IMR-90 (cell line): ENCODE results near the gene PM20D1. TPM values are rescaled to one million over a fixed set of nuclear protein-coding genes. Genes with fewer than 3 reads are reported as not detected.

Experiments used
- ATAC-seq: fragments of 200-7000 bp; cut with Tn5 transposase; 2 replicates; pipeline ENCODE4 v1.9.1; 2020; ENCODE audit warnings: low read depth, mild to moderate bottlenecking, moderate library complexity
- BruUV-seq: library from RNA; stranded (reverse); fragments of 400-500 nt; replicated peaks from 2 replicates; lab custom pipeline; 2021; lab: Mats Ljungman, UMichigan
- CTCF ChIA-PET: fragments of 300-600 bp; formaldehyde crosslinking; extraction: SDS; loops from one replicate; lab custom pipeline; 2021; ENCODE audit warnings: antibody characterized with exemption; lab: Yijun Ruan, JAX
- POLR2A ChIA-PET: fragments of 300-600 bp; sonication (Branson Sonifier 250); formaldehyde crosslinking; loops from one replicate; lab custom pipeline; 2022; ENCODE audit warnings: antibody characterized with exemption; ENCODE audit not compliant: unreplicated experiment; lab: Charles Lee
- DNase-seq: peaks from one replicate; pipeline ENCODE4 v3.0.0; 2013
- H2AFZ ChIP-seq: replicated peaks from 2 replicates; pipeline ENCODE3; 2013; ENCODE audit warnings: low read length, mild to moderate bottlenecking; ENCODE audit not compliant: poor library complexity
- H2AK5ac ChIP-seq: 2 replicates; pipeline ENCODE4 v1.6.1; 2013; ENCODE audit warnings: low read depth, low read length, inconsistent platforms
- H2AK9ac ChIP-seq: replicated peaks from 2 replicates; pipeline ENCODE3; 2013; ENCODE audit warnings: mild to moderate bottlenecking, low read depth, low read length, moderate library complexity; ENCODE audit not compliant: poor library complexity
- H2BK120ac ChIP-seq: 2 replicates; pipeline ENCODE4 v1.6.1; 2013; ENCODE audit warnings: low read depth, low read length, inconsistent platforms
- H2BK15ac ChIP-seq: 3 replicates; pipeline ENCODE4 v1.6.1; 2013; ENCODE audit warnings: low read depth, low read length, inconsistent platforms
- H2BK20ac ChIP-seq: 2 replicates; pipeline ENCODE4 v1.6.1; 2013; ENCODE audit warnings: low read depth, mild to moderate bottlenecking, inconsistent platforms, low read length, moderate library complexity
- H2BK5ac ChIP-seq: 2 replicates; pipeline ENCODE4 v1.6.1; 2013; ENCODE audit warnings: mild to moderate bottlenecking, low read depth, low read length, inconsistent platforms; ENCODE audit not compliant: poor library complexity, severe bottlenecking
- H3K14ac ChIP-seq: replicated peaks from 2 replicates; pipeline ENCODE4 v1.6.1; 2013; ENCODE audit warnings: low read depth, low read length, inconsistent platforms
- H3K18ac ChIP-seq: 2 replicates; pipeline ENCODE4 v1.6.1; 2013; ENCODE audit warnings: low read depth, low read length, control low read depth
- H3K23ac ChIP-seq: 2 replicates; pipeline ENCODE4 v1.6.1; 2013; ENCODE audit warnings: low read depth, low read length, inconsistent platforms
- H3K27ac ChIP-seq: 2 replicates; pipeline ENCODE4 v1.5.1; 2013; ENCODE audit warnings: mild to moderate bottlenecking, control low read depth, low read length; ENCODE audit not compliant: insufficient read depth
- H3K27me3 ChIP-seq: 2 replicates; pipeline ENCODE4 v1.6.1; 2013; ENCODE audit warnings: low read length; ENCODE audit not compliant: control insufficient read depth, insufficient read depth
- H3K36me3 ChIP-seq: 2 replicates; pipeline ENCODE4 v1.6.1; 2013; ENCODE audit warnings: low read length, mixed read lengths; ENCODE audit not compliant: control insufficient read depth, insufficient read depth
- H3K4ac ChIP-seq: 2 replicates; pipeline ENCODE4 v1.6.1; 2013; ENCODE audit warnings: low read depth, low read length, inconsistent platforms
- H3K4me1 ChIP-seq: 2 replicates; pipeline ENCODE4 v1.6.1; 2013; ENCODE audit warnings: low read length, mixed read lengths; ENCODE audit not compliant: control insufficient read depth, insufficient read depth
- H3K4me2 ChIP-seq: 2 replicates; pipeline ENCODE4 v1.6.1; 2013; ENCODE audit warnings: low read depth, mild to moderate bottlenecking, control low read depth, low read length, moderate library complexity
- H3K4me3 ChIP-seq: 2 replicates; pipeline ENCODE4 v1.5.1; 2013; ENCODE audit warnings: low read depth, mild to moderate bottlenecking, control low read depth, low read length, moderate library complexity; ENCODE audit not compliant: insufficient read depth
- H3K56ac ChIP-seq: 2 replicates; pipeline ENCODE4 v1.6.1; 2013; ENCODE audit warnings: low read length, inconsistent platforms; ENCODE audit not compliant: insufficient read depth; ENCODE audit errors: extremely low read depth
- H3K79me1 ChIP-seq, 2 experiments: 2 replicates each; pipeline ENCODE4 v1.6.1; 2013; ENCODE audit warnings: low read length in 2 of 2, inconsistent platforms in 1 of 2, low read depth in 1 of 2
- H3K9ac ChIP-seq: 2 replicates; pipeline ENCODE4 v1.6.1; 2013; ENCODE audit warnings: low read depth, low read length, control low read depth
- H3K9me1 ChIP-seq: 2 replicates; pipeline ENCODE4 v1.6.1; 2013; ENCODE audit warnings: low read length, inconsistent platforms; ENCODE audit not compliant: insufficient read depth
- H3K9me3 ChIP-seq: 2 replicates; pipeline ENCODE4 v1.6.1; 2013; ENCODE audit warnings: low read length; ENCODE audit not compliant: control insufficient read depth, insufficient read depth
- H4K20me1 ChIP-seq: 2 replicates; pipeline ENCODE4 v1.6.1; 2013; ENCODE audit warnings: low read length, inconsistent platforms; ENCODE audit not compliant: insufficient read depth
- H4K5ac ChIP-seq: 2 replicates; pipeline ENCODE4 v1.6.1; 2013; ENCODE audit warnings: mild to moderate bottlenecking, low read depth, low read length, control low read depth
- H4K8ac ChIP-seq, 2 experiments: 2 replicates each; pipeline ENCODE4 v1.6.1; 2013; ENCODE audit warnings: low read depth in 2 of 2, low read length in 2 of 2, control low read depth in 1 of 2, inconsistent platforms in 1 of 2
- H4K91ac ChIP-seq: 2 replicates; pipeline ENCODE4 v1.6.1; 2013; ENCODE audit warnings: low read depth, low read length, inconsistent platforms; ENCODE audit not compliant: insufficient read depth
- BHLHE40 ChIP-seq: fragments of 150-350 bp; IDR thresholded peaks from 2 replicates; pipeline ENCODE4 v1.6.1; 2016; ENCODE audit warnings: mild to moderate bottlenecking, low read depth, low read length
- CEBPB ChIP-seq: IDR thresholded peaks from 2 replicates; pipeline ENCODE4 v1.6.1; 2012; ENCODE audit warnings: low read depth, low read length, improper control_type of control experiment
- CHD1 ChIP-seq: IDR thresholded peaks from 2 replicates; pipeline ENCODE4 v1.6.1; 2012; ENCODE audit warnings: low read depth, low read length, improper control_type of control experiment
- CTCF ChIP-seq: conservative IDR thresholded peaks from 2 replicates; pipeline ENCODE4 v1.5.1; 2012; ENCODE audit warnings: mild to moderate bottlenecking, low read depth, low read length, improper control_type of control experiment
- ELK1 ChIP-seq: fragments of 150-350 bp; IDR thresholded peaks from 2 replicates; pipeline ENCODE4 v1.6.1; 2016; ENCODE audit warnings: low read depth, mild to moderate bottlenecking, low read length, moderate library complexity, borderline replicate concordance
- FOS ChIP-seq: fragments of 150-350 bp; IDR thresholded peaks from 2 replicates; pipeline ENCODE4 v1.6.1; 2016; ENCODE audit warnings: low read depth, low read length
- MAFK ChIP-seq: IDR thresholded peaks from 2 replicates; pipeline ENCODE4 v1.6.1; 2012; ENCODE audit warnings: low read depth, low read length, improper control_type of control experiment
- MAZ ChIP-seq: IDR thresholded peaks from 2 replicates; pipeline ENCODE4 v1.6.1; 2012; ENCODE audit warnings: low read depth, mild to moderate bottlenecking, low read length, improper control_type of control experiment, moderate library complexity, borderline replicate concordance
- MXI1 ChIP-seq: IDR thresholded peaks from 2 replicates; pipeline ENCODE4 v1.6.1; 2012; ENCODE audit warnings: low read depth, mild to moderate bottlenecking, low read length, moderate library complexity, borderline replicate concordance
- NFE2L2 ChIP-seq: fragments of 150-350 bp; IDR thresholded peaks from 2 replicates; pipeline ENCODE4 v1.6.1; 2016; ENCODE audit warnings: low read depth, mild to moderate bottlenecking, low read length
- POLR2A ChIP-seq: IDR thresholded peaks from 2 replicates; pipeline ENCODE4 v1.6.1; 2012; ENCODE audit warnings: mild to moderate bottlenecking, low read depth, low read length
- RAD21 ChIP-seq: IDR thresholded peaks from 2 replicates; pipeline ENCODE4 v1.6.1; 2012; ENCODE audit warnings: low read length, improper control_type of control experiment
- RCOR1 ChIP-seq: IDR thresholded peaks from 2 replicates; pipeline ENCODE4 v1.6.1; 2012; ENCODE audit warnings: mild to moderate bottlenecking, low read length, improper control_type of control experiment; ENCODE audit not compliant: insufficient replicate concordance
- RFX5 ChIP-seq: IDR thresholded peaks from 2 replicates; pipeline ENCODE4 v1.8.0; 2012; ENCODE audit warnings: low read depth, mild to moderate bottlenecking, low read length, moderate library complexity
- SMC3 ChIP-seq: fragments of 150-350 bp; IDR thresholded peaks from 2 replicates; pipeline ENCODE4 v1.6.1; 2016; ENCODE audit warnings: low read depth, mild to moderate bottlenecking, antibody characterized with exemption, low read length, moderate library complexity
- USF2 ChIP-seq: fragments of 150-350 bp; IDR thresholded peaks from 2 replicates; pipeline ENCODE4 v1.6.1; 2017; ENCODE audit warnings: mild to moderate bottlenecking, antibody characterized with exemption, low read length, low read depth
- WGBS, 2 experiments: methylation state at CpG; one replicate each; pipeline versions ENCODE4 v1.1.5 to v1.1.7; 2013; ENCODE audit warnings: missing lambda C conversion rate in 2 of 2; ENCODE audit not compliant: insufficient read length in 1 of 2; ENCODE audit errors: extremely low coverage in 2 of 2; 5-methylcytosine and 5-hydroxymethylcytosine counted together
- dilution Hi-C: fragments of 300-500 bp; cut with HindIII; formaldehyde crosslinking; loops from one replicate; pipeline ENCODE4 v1.14.3; 2018; ENCODE audit warnings: low sequenced_read_pairs; ENCODE audit not compliant: unreplicated experiment
- in situ Hi-C: fragments of 300-500 bp; cut with MboI; formaldehyde crosslinking; loops from 3 replicates; pipeline ENCODE4 v1.14.3; 2019; ENCODE audit warnings: low sequenced_read_pairs, inconsistent platforms, mixed read lengths
- intact Hi-C: fragments of 100-400 bp; cut with micrococcal nuclease; formaldehyde crosslinking; loops from 2 replicates; pipeline ENCODE4 v1.10.0; 2022
- polyA plus RNA-seq, 3 experiments: library from polyadenylated mRNA; depleted of rRNA; stranded (reverse); fragments of >200 nt; gene quantifications; 2 replicates each; pipeline ENCODE4 v1.2.3, GENCODE V29; 2012; ENCODE audit warnings: low replicate concordance in 1 of 3
- total RNA-seq: library from RNA; depleted of rRNA; stranded (reverse); fragments of >200 nt; gene quantifications from 2 replicates; pipeline ENCODE4 v1.2.3, GENCODE V29; 2012

The PM20D1 gene
- total and polyA plus RNA-seq, 2 of the 4 experiments (the other 2 are of a cell fraction): not detected

- DNase-seq: no peak
- ChIA-PET POLR2A (no interaction called here), CTCF (no interaction called here)
- H3K56ac ChIP-seq: no peak overlapping the region
- in situ Hi-C loops: no loop called here
- H3K4me1 ChIP-seq: no peaks in the 10 kb centered on the region
- no peak overlapping the region for H3K18ac ChIP-seq
- no peak overlapping the region for H3K14ac ChIP-seq
- 0 out of 2 replicates have a peak, but pooled peaks cover 6% of the 10 kb centered on the region for H4K20me1 ChIP-seq
- dilution Hi-C loops: no loop called here
- H2BK120ac ChIP-seq: no peak overlapping the region
- no peak overlapping the region for H2AFZ ChIP-seq
- no peak overlapping the region for H3K9ac ChIP-seq
- H3K4ac ChIP-seq: no peak overlapping the region
- no peak overlapping the region for H4K8ac ChIP-seq
- peaks cover 4% of the 10 kb centered on the region; the same call in 1 of the 2 replicates for H3K9me1 ChIP-seq
- H4K5ac ChIP-seq: no peak overlapping the region
- BruUV-seq: no TSS peak
- no peak overlapping the region for H4K91ac ChIP-seq
- H3K9me3 ChIP-seq: no peaks in the 10 kb centered on the region
- peaks cover 36% of the 10 kb centered on the region for H3K36me3 ChIP-seq
- no peak overlapping the region for H2BK15ac ChIP-seq
- H3K23ac ChIP-seq: no peak overlapping the region
- H2BK5ac ChIP-seq: no peak overlapping the region
- peaks cover 12 to 18% of the 10 kb centered on the region in 2 experiments for H3K79me1 ChIP-seq
- intact Hi-C loops: no loop called here
- H3K4me3 ChIP-seq: no peak overlapping the region
- WGBS, 2 experiments: 100% methylated on average over 2 of the region's 8 CpGs; no CpG with 5 or more reads in 1 of the 2 experiments
- ATAC-seq: no peak
- H3K27ac ChIP-seq: no peak overlapping the region
- no peaks in the 10 kb centered on the region for H3K27me3 ChIP-seq
- TF ChIP-seq BHLHE40 (no peak), MAZ (no peak), SMC3 (no peak), POLR2A (no peak), CHD1 (no peak), FOS (no peak), CTCF (no peak), MXI1 (no peak), RCOR1 (no peak), CEBPB (no peak), USF2 (no peak), ELK1 (no peak), RAD21 (no peak), RFX5 (no peak), MAFK (no peak), NFE2L2 (no peak)
- H2AK9ac ChIP-seq: no peak overlapping the region
- H3K4me2 ChIP-seq: no peak overlapping the region
- no peak overlapping the region for H2BK20ac ChIP-seq
- no peak overlapping the region for H2AK5ac ChIP-seq
Measured at GRCh38 chr1:205802060-205802459, 47.9 kb downstream of the PM20D1 start.
